OCI-LY7 (cell line): ENCODE results near the gene MAP3K13.

ENCODE experiments used
- CTCF ChIP-seq: fragments of 200-600 bp; sonication (generic); conservative IDR thresholded peaks from 2 replicates; pipeline ENCODE4 v1.5.1; 2014; ENCODE audit warnings: mild to moderate bottlenecking, antibody characterized with exemption, low read length, moderate library complexity, mixed read lengths
- EZH2phosphoT487 ChIP-seq: fragments of 200-600 bp; sonication (generic); IDR thresholded peaks from 2 replicates; pipeline ENCODE4 v1.6.1; 2018; ENCODE audit warnings: low read depth, borderline replicate concordance, mild to moderate bottlenecking, mixed run types, antibody characterized with exemption, low read length, moderate library complexity, mixed read lengths

DNA sequence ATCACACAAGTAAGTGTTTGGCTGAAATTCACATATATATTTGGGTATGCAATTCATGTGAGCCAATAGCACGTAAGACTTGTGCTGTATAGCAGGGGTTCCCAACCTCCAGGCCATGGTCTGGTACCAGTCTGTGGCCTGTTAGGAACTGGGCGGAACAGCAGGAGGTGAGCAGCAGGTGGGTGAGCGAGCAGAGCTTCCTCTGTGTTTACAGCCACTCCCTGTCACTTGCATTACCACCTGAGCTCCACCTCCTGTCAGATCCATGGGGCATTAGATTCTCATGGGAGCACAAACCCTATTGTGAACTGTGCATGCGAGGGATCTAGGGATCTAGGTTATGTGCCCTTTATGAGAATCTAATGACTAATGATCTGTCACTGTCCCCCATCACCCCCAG lies 59.7 kb downstream of the MAP3K13 start:
- TF ChIP-seq CTCF = no peak
- TF ChIP-seq EZH2phosphoT487 = no peak
